GM13977 (cell line): ENCODE results near the gene GLOD5.

Experiments used
- DNase-seq: peaks from one replicate; pipeline ENCODE4 v3.0.0; 2012; ENCODE audit warnings: low spot score
- CTCF ChIP-seq: IDR thresholded peaks from 2 replicates; pipeline ENCODE4 v1.5.1; 2012; ENCODE audit warnings: mild to moderate bottlenecking, control low read depth; ENCODE audit not compliant: insufficient read depth; ENCODE audit errors: extremely low read depth, missing control alignments
- in situ Hi-C: fragments of 300-500 bp; cut with MboI; formaldehyde crosslinking; loops from one replicate; pipeline ENCODE4 v1.12.0; 2022; ENCODE audit warnings: low sequenced_read_pairs, low pct_unique_long_range_greater_than_20kb, mixed read lengths, inconsistent platforms; ENCODE audit not compliant: unreplicated experiment

Gene GLOD5

GRCh38 chrX:48761674-48762471 is at the start of gene GLOD5:
GLOD5 (plus strand) TSS chrX:48761747; CDS start chrX:48761791, 44 bp downstream.
- in situ Hi-C loops = no loop called here
- no peak for DNase-seq
- TF ChIP-seq CTCF = peak; percentile 11

DNA sequence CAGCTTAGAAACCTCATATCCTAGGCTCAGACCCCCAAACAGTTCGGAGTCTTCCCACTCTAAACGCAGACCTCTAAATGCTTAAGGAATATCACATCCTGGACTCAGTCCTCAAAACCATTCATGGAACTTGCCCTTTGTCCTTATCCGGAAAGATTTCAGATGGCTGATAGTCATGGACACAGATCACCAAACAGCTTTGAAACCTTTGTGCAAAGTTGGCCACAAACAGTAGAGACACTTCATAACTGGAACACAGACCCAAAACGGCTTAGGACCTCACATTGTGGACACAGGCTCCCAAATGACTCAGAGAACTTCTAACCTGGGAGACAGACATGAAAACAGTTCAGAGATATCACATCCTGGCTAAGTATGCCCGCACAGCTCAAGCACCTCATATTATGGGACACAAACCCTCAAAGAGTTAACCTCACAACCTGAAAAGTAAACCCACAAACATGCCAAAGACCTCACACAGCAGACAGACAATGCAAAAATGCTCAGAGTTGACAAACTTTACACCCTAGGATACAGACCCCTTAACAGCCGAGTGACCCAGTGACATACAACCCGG is 49.5 kb upstream of the GLOD5 start:
- no peak for DNase-seq
- in situ Hi-C loops = no loop called here
- TF ChIP-seq CTCF = no peak

DNA sequence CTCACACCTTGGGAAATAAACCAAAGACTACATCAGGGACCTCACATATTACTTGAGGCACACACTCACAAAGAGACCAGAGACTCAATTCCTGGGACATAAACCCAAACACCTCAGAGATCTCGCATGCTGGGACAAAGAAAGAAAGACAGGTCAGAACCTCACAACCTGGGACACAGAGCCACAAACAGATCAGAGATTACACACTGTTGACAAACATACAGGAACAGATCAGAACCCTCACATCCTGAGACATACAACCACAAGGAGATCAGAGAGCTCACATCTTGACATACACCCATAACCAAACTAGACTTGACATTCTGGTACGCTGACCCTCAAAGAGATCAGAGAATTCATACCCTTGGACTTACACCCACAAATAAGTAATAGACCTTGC is 47.7 kb upstream of the GLOD5 start:
- DNase-seq = no peak
- TF ChIP-seq CTCF = no peak
- in situ Hi-C loops = no loop called here

GRCh38 chrX:48714573-48714972 is 47.0 kb upstream of the GLOD5 start:
- DNase-seq = no peak
- no peak for TF ChIP-seq CTCF
- in situ Hi-C loops = no loop called here

DNA sequence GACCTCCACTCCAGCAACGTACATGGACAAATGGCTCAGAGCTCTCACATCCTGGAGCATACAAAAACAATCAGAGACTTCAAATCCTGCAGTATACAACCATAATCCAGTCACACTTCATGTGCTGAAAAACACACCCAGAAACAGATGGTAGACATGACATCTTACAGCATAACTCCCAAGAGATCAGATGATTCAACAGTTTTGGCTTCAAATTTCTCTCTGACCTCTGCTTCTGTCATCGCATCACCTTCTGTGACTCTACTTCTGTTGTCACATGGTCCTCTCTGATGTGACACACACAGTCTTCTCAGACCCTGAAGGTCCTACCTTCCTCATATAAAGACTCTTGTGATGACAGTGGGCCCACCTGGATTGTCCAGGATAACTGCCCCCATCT is 46.5 kb upstream of the GLOD5 start:
- no peak for TF ChIP-seq CTCF
- no peak for DNase-seq
- in situ Hi-C loops = no loop called here

DNA sequence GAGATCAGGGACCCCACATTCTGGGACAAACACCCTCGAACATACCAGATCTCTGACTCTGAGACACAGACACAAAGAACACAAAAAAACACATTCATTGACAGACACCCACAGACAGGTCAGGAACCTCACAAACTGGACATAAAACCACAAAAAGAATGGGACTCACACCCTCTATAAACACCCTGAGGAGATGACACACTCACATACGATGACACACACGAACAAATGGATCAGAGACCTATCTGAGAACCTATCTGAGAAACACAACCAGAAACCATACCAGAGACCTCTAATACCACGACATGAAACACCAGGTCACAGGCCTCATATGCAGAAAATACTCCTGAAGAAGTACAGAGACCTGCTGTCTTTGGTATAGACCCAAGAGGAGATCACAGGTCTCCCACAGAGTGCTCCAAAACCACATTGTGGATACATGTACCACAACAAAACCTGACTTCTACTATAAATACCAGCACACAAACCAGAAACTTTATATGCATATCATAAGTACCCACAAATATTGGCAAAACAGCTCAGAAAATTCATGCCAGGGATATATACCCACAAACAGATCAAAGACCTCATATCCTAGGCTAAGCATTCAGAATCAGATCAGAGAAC is 45.6 kb upstream of the GLOD5 start:
- in situ Hi-C loops = no loop called here
- no peak for DNase-seq
- TF ChIP-seq CTCF = no peak
